ENCODE results near the gene JMJD7.

JMJD7 gene

GRCh38 chr15:41789662-41790061 is 38.2 kb upstream of the JMJD7 start:
- no peaks in the 10 kb centered on the region for H3K27me3 ChIP-seq (ENCODE audit: control insufficient read depth in 1 of 2, insufficient read depth in 2 of 2, low read length in 2 of 2)
- H3K4me1 ChIP-seq (ENCODE audit: control insufficient read depth in 1 of 2, insufficient read depth in 2 of 2, low read length in 2 of 2), result peaks cover 35 to 39% of the 10 kb centered on the region in 2 donors
- no peaks in the 10 kb centered on the region for H3K36me3 ChIP-seq (ENCODE audit: control insufficient read depth in 1 of 2, insufficient read depth in 2 of 2, low read length in 2 of 2)
- peak overlapping the region; percentile 5 to 47 for H3K4me3 ChIP-seq (ENCODE audit: low read depth in 1 of 2, low read length in 2 of 2)
- no peaks in the 10 kb centered on the region for H3K9me3 ChIP-seq (ENCODE audit: control insufficient read depth in 1 of 2, low read length in 2 of 2)
- peak overlapping the region in 1 of 2 donors; percentile 23 for H3K9ac ChIP-seq (ENCODE audit: low read depth in 1 of 2, low read length in 2 of 2)
- peak overlapping the region; percentile 61 for H3K27ac ChIP-seq (ENCODE audit: low read depth, low read length)

- Histone ChIP-seq H3K9ac (ENCODE audit: low read depth in 1 of 2, low read length in 2 of 2) (peak overlapping the region in 1 of 2 donors; percentile 23), H3K27me3 (ENCODE audit: control insufficient read depth in 1 of 2, insufficient read depth in 2 of 2, low read length in 2 of 2) (no peaks in the 10 kb centered on the region), H3K27ac (ENCODE audit: low read depth, low read length) (no peak overlapping the region), H3K36me3 (ENCODE audit: control insufficient read depth in 1 of 2, insufficient read depth in 2 of 2, low read length in 2 of 2) (no peaks in the 10 kb centered on the region), H3K4me1 (ENCODE audit: control insufficient read depth in 1 of 2, insufficient read depth in 2 of 2, low read length in 2 of 2) (peaks cover 35 to 39% of the 10 kb centered on the region in 2 donors), H3K4me3 (ENCODE audit: low read depth in 1 of 2, low read length in 2 of 2) (peak overlapping the region in 1 of 2 donors; percentile 47), H3K9me3 (ENCODE audit: control insufficient read depth in 1 of 2, low read length in 2 of 2) (no peaks in the 10 kb centered on the region)
Observed at GRCh38 chr15:41790169-41790568, 37.7 kb upstream of the JMJD7 start.

- Histone ChIP-seq H3K36me3 (ENCODE audit: control insufficient read depth in 1 of 2, insufficient read depth in 2 of 2, low read length in 2 of 2) (no peaks in the 10 kb centered on the region), H3K9ac (ENCODE audit: low read depth in 1 of 2, low read length in 2 of 2) (no peak overlapping the region), H3K9me3 (ENCODE audit: control insufficient read depth in 1 of 2, low read length in 2 of 2) (no peaks in the 10 kb centered on the region), H3K4me1 (ENCODE audit: control insufficient read depth in 1 of 2, insufficient read depth in 2 of 2, low read length in 2 of 2) (peaks cover 37 to 41% of the 10 kb centered on the region in 2 donors), H3K27ac (ENCODE audit: low read depth, low read length) (peak overlapping the region; percentile 0), H3K27me3 (ENCODE audit: control insufficient read depth in 1 of 2, insufficient read depth in 2 of 2, low read length in 2 of 2) (no peaks in the 10 kb centered on the region), H3K4me3 (ENCODE audit: low read depth in 1 of 2, low read length in 2 of 2) (peak overlapping the region in 1 of 2 donors; percentile 31)
Observed at GRCh38 chr15:41790756-41791546, 36.9 kb upstream of the JMJD7 start.

GRCh38 chr15:41791547-41791937 is 36.4 kb upstream of the JMJD7 start:
- Histone ChIP-seq H3K27me3 (ENCODE audit: control insufficient read depth in 1 of 2, insufficient read depth in 2 of 2, low read length in 2 of 2) (no peaks in the 10 kb centered on the region), H3K9ac (ENCODE audit: low read depth in 1 of 2, low read length in 2 of 2) (no peak overlapping the region), H3K9me3 (ENCODE audit: control insufficient read depth in 1 of 2, low read length in 2 of 2) (no peaks in the 10 kb centered on the region), H3K4me1 (ENCODE audit: control insufficient read depth in 1 of 2, insufficient read depth in 2 of 2, low read length in 2 of 2) (peaks cover 40 to 42% of the 10 kb centered on the region in 2 donors), H3K27ac (ENCODE audit: low read depth, low read length) (no peak overlapping the region), H3K4me3 (ENCODE audit: low read depth in 1 of 2, low read length in 2 of 2) (peak overlapping the region in 1 of 2 donors; percentile 31), H3K36me3 (ENCODE audit: control insufficient read depth in 1 of 2, insufficient read depth in 2 of 2, low read length in 2 of 2) (no peaks in the 10 kb centered on the region)

GRCh38 chr15:41792000-41792637 is 35.8 kb upstream of the JMJD7 start:
- Histone ChIP-seq H3K4me3 (ENCODE audit: low read depth in 1 of 2, low read length in 2 of 2) (no peak overlapping the region), H3K4me1 (ENCODE audit: control insufficient read depth in 1 of 2, insufficient read depth in 2 of 2, low read length in 2 of 2) (peaks cover 40 to 44% of the 10 kb centered on the region in 2 donors), H3K27me3 (ENCODE audit: control insufficient read depth in 1 of 2, insufficient read depth in 2 of 2, low read length in 2 of 2) (no peaks in the 10 kb centered on the region), H3K36me3 (ENCODE audit: control insufficient read depth in 1 of 2, insufficient read depth in 2 of 2, low read length in 2 of 2) (no peaks in the 10 kb centered on the region), H3K9ac (ENCODE audit: low read depth in 1 of 2, low read length in 2 of 2) (no peak overlapping the region), H3K27ac (ENCODE audit: low read depth, low read length) (no peak overlapping the region), H3K9me3 (ENCODE audit: control insufficient read depth in 1 of 2, low read length in 2 of 2) (no peaks in the 10 kb centered on the region)

GRCh38 chr15:41794081-41794480 is 33.8 kb upstream of the JMJD7 start:
- Histone ChIP-seq H3K4me3 (ENCODE audit: low read depth in 1 of 2, low read length in 2 of 2) (no peak overlapping the region), H3K27ac (ENCODE audit: low read depth, low read length) (no peak overlapping the region), H3K27me3 (ENCODE audit: control insufficient read depth in 1 of 2, insufficient read depth in 2 of 2, low read length in 2 of 2) (no peaks in the 10 kb centered on the region), H3K4me1 (ENCODE audit: control insufficient read depth in 1 of 2, insufficient read depth in 2 of 2, low read length in 2 of 2) (peaks cover 40 to 42% of the 10 kb centered on the region in 2 donors), H3K9me3 (ENCODE audit: control insufficient read depth in 1 of 2, low read length in 2 of 2) (no peaks in the 10 kb centered on the region), H3K36me3 (ENCODE audit: control insufficient read depth in 1 of 2, insufficient read depth in 2 of 2, low read length in 2 of 2) (no peaks in the 10 kb centered on the region), H3K9ac (ENCODE audit: low read depth in 1 of 2, low read length in 2 of 2) (no peak overlapping the region)

GRCh38 chr15:41795996-41796856 is 31.7 kb upstream of the JMJD7 start:
- no peak overlapping the region for H3K9ac ChIP-seq (ENCODE audit: low read depth in 1 of 2, low read length in 2 of 2)
- H3K9me3 ChIP-seq (ENCODE audit: control insufficient read depth in 1 of 2, low read length in 2 of 2), result no peaks in the 10 kb centered on the region
- H3K4me1 ChIP-seq (ENCODE audit: control insufficient read depth in 1 of 2, insufficient read depth in 2 of 2, low read length in 2 of 2), result peaks cover 28% of the 10 kb centered on the region in 2 donors
- H3K36me3 ChIP-seq (ENCODE audit: control insufficient read depth in 1 of 2, insufficient read depth in 2 of 2, low read length in 2 of 2), result peaks cover 0 to 6% of the 10 kb centered on the region in 2 donors
- no peaks in the 10 kb centered on the region for H3K27me3 ChIP-seq (ENCODE audit: control insufficient read depth in 1 of 2, insufficient read depth in 2 of 2, low read length in 2 of 2)
- no peak overlapping the region for H3K4me3 ChIP-seq (ENCODE audit: low read depth in 1 of 2, low read length in 2 of 2)
- no peak overlapping the region for H3K27ac ChIP-seq (ENCODE audit: low read depth, low read length)

GRCh38 chr15:41797201-41797944 is 30.5 kb upstream of the JMJD7 start:
- no peak overlapping the region for H3K9ac ChIP-seq (ENCODE audit: low read depth in 1 of 2, low read length in 2 of 2)
- no peaks in the 10 kb centered on the region for H3K27me3 ChIP-seq (ENCODE audit: control insufficient read depth in 1 of 2, insufficient read depth in 2 of 2, low read length in 2 of 2)
- H3K36me3 ChIP-seq (ENCODE audit: control insufficient read depth in 1 of 2, insufficient read depth in 2 of 2, low read length in 2 of 2), result peaks cover 0 to 10% of the 10 kb centered on the region in 2 donors
- H3K27ac ChIP-seq (ENCODE audit: low read depth, low read length), result no peak overlapping the region
- no peak overlapping the region for H3K4me3 ChIP-seq (ENCODE audit: low read depth in 1 of 2, low read length in 2 of 2)
- no peaks in the 10 kb centered on the region for H3K9me3 ChIP-seq (ENCODE audit: control insufficient read depth in 1 of 2, low read length in 2 of 2)
- peaks cover 19 to 20% of the 10 kb centered on the region in 2 donors for H3K4me1 ChIP-seq (ENCODE audit: control insufficient read depth in 1 of 2, insufficient read depth in 2 of 2, low read length in 2 of 2)

- H3K27ac ChIP-seq (ENCODE audit: low read depth, low read length), result no peak overlapping the region
- no peaks in the 10 kb centered on the region for H3K9me3 ChIP-seq (ENCODE audit: control insufficient read depth in 1 of 2, low read length in 2 of 2)
- H3K4me1 ChIP-seq (ENCODE audit: control insufficient read depth in 1 of 2, insufficient read depth in 2 of 2, low read length in 2 of 2), result peaks cover 19 to 20% of the 10 kb centered on the region in 2 donors
- H3K9ac ChIP-seq (ENCODE audit: low read depth in 1 of 2, low read length in 2 of 2), result peak overlapping the region in 1 of 2 donors; percentile 22
- H3K36me3 ChIP-seq (ENCODE audit: control insufficient read depth in 1 of 2, insufficient read depth in 2 of 2, low read length in 2 of 2), result peaks cover 0 to 10% of the 10 kb centered on the region in 2 donors
- H3K4me3 ChIP-seq (ENCODE audit: low read depth in 1 of 2, low read length in 2 of 2), result no peak overlapping the region
- H3K27me3 ChIP-seq (ENCODE audit: control insufficient read depth in 1 of 2, insufficient read depth in 2 of 2, low read length in 2 of 2), result no peaks in the 10 kb centered on the region
Observed at GRCh38 chr15:41798607-41799487, 29.0 kb upstream of the JMJD7 start.
